H9 (cell line): ENCODE results near the gene DMRT1. TPM values are rescaled to one million over a fixed set of nuclear protein-coding genes. Genes with fewer than 3 reads are reported as not detected.

ENCODE experiments used
- DNase-seq: peaks from one replicate; pipeline ENCODE4 v3.0.0-alpha.2; 2017
- H2AFZ ChIP-seq: one replicate; pipeline ENCODE4 v1.6.1; 2013; ENCODE audit warnings: mild to moderate bottlenecking, low read length, control low read depth, moderate library complexity
- H2AK5ac ChIP-seq: 2 replicates; pipeline ENCODE4 v1.6.1; 2013; ENCODE audit warnings: low read length, control low read depth, mixed read lengths; ENCODE audit not compliant: insufficient read length
- H2BK120ac ChIP-seq: one replicate; pipeline ENCODE4 v1.6.1; 2013; ENCODE audit warnings: low read depth, mild to moderate bottlenecking, low read length, control low read depth, inconsistent platforms; ENCODE audit not compliant: poor library complexity, severe bottlenecking
- H2BK12ac ChIP-seq: 2 replicates; pipeline ENCODE4 v1.6.1; 2013; ENCODE audit warnings: low read length, control low read depth, mixed read lengths, low read depth; ENCODE audit not compliant: insufficient read length
- H2BK15ac ChIP-seq: 2 replicates; pipeline ENCODE4 v1.6.1; 2013; ENCODE audit warnings: low read depth, low read length, control low read depth
- H2BK20ac ChIP-seq: one replicate; pipeline ENCODE4 v1.6.1; 2013; ENCODE audit warnings: low read depth, mild to moderate bottlenecking, low read length, control low read depth, inconsistent platforms; ENCODE audit not compliant: poor library complexity, severe bottlenecking
- H2BK5ac ChIP-seq: 2 replicates; pipeline ENCODE4 v1.6.1; 2013; ENCODE audit warnings: low read length, control low read depth, mixed read lengths; ENCODE audit not compliant: insufficient read length
- H3K14ac ChIP-seq: 2 replicates; pipeline ENCODE4 v1.6.1; 2013; ENCODE audit warnings: low read length, control low read depth; ENCODE audit not compliant: insufficient read depth
- H3K18ac ChIP-seq: 2 replicates; pipeline ENCODE4 v1.6.1; 2013; ENCODE audit warnings: low read depth, mild to moderate bottlenecking, mixed read lengths, low read length, control low read depth; ENCODE audit not compliant: insufficient read length
- H3K23ac ChIP-seq: 2 replicates; pipeline ENCODE4 v1.6.1; 2013; ENCODE audit warnings: low read length, control low read depth, mixed read lengths, low read depth; ENCODE audit not compliant: insufficient read length
- H3K23me2 ChIP-seq: 2 replicates; pipeline ENCODE4 v1.6.1; 2013; ENCODE audit warnings: low read depth, mild to moderate bottlenecking, mixed read lengths, low read length, control low read depth; ENCODE audit not compliant: insufficient read length, poor library complexity, severe bottlenecking
- H3K27ac ChIP-seq: 2 replicates; pipeline ENCODE4 v1.5.1; 2013; ENCODE audit warnings: low read length, control low read depth, mixed read lengths, low read depth; ENCODE audit not compliant: insufficient read length
- H3K27me3 ChIP-seq: 2 replicates; pipeline ENCODE4 v1.6.1; 2013; ENCODE audit warnings: low read length, control low read depth, inconsistent platforms; ENCODE audit not compliant: insufficient read depth
- H3K4ac ChIP-seq: 2 replicates; pipeline ENCODE4 v1.6.1; 2013; ENCODE audit warnings: low read depth, mild to moderate bottlenecking, control low read depth, inconsistent platforms, low read length, moderate library complexity
- H3K4me1 ChIP-seq: 2 replicates; pipeline ENCODE4 v1.6.1; 2013; ENCODE audit warnings: low read length, control low read depth, inconsistent platforms; ENCODE audit not compliant: insufficient read depth
- H3K4me2 ChIP-seq: 2 replicates; pipeline ENCODE4 v1.6.1; 2013; ENCODE audit warnings: low read length, control low read depth, mixed read lengths; ENCODE audit not compliant: insufficient read length, insufficient read depth
- H3K56ac ChIP-seq: 2 replicates; pipeline ENCODE4 v1.6.1; 2013; ENCODE audit warnings: low read depth, mild to moderate bottlenecking, mixed read lengths, low read length, control low read depth; ENCODE audit not compliant: insufficient read length
- H3K79me1 ChIP-seq: 2 replicates; pipeline ENCODE4 v1.6.1; 2013; ENCODE audit warnings: low read depth, mild to moderate bottlenecking, moderate library complexity, low read length, control low read depth, inconsistent platforms; ENCODE audit not compliant: insufficient read depth, poor library complexity, severe bottlenecking
- H3K79me2 ChIP-seq: 2 replicates; pipeline ENCODE4 v1.6.1; 2013; ENCODE audit warnings: low read length, control low read depth, inconsistent platforms; ENCODE audit not compliant: insufficient read depth
- H3K9ac ChIP-seq: 2 replicates; pipeline ENCODE4 v1.6.1; 2013; ENCODE audit warnings: low read length, control low read depth, mixed read lengths; ENCODE audit not compliant: insufficient read length; ENCODE audit errors: extremely low read depth
- H3K9me3 ChIP-seq: one replicate; pipeline ENCODE4 v1.6.1; 2013; ENCODE audit warnings: low read depth, low read length, inconsistent platforms; ENCODE audit not compliant: control insufficient read depth
- H3T11ph ChIP-seq: one replicate; pipeline ENCODE4 v1.6.1; 2013; ENCODE audit warnings: mild to moderate bottlenecking, low read length, control low read depth, inconsistent platforms
- H4K20me1 ChIP-seq: one replicate; pipeline ENCODE4 v1.6.1; 2013; ENCODE audit not compliant: control insufficient read depth, insufficient read length, insufficient read depth
- H4K5ac ChIP-seq: 2 replicates; pipeline ENCODE4 v1.6.1; 2013; ENCODE audit warnings: low read depth, mild to moderate bottlenecking, mixed read lengths, low read length, control low read depth; ENCODE audit not compliant: insufficient read length
- H4K8ac ChIP-seq: replicated peaks from 2 replicates; pipeline ENCODE4 v1.6.1; 2013; ENCODE audit warnings: low read length, control low read depth, mixed read lengths, low read depth; ENCODE audit not compliant: insufficient read length
- H4K91ac ChIP-seq: 2 replicates; pipeline ENCODE4 v1.6.1; 2013; ENCODE audit warnings: low read depth, mild to moderate bottlenecking, moderate library complexity, mixed read lengths, low read length, control low read depth; ENCODE audit not compliant: insufficient read length
- H3K27ac Mint-ChIP-seq, 3 experiments: 2 replicates in 2 of 3; 3 replicates in 1 of 3; pipeline ENCODE4 v1.8.0; 2020 to 2021; ENCODE audit warnings: mixed read lengths in 3 of 3, mild to moderate bottlenecking in 1 of 3, moderate library complexity in 1 of 3
- H3K27me3 Mint-ChIP-seq: 2 replicates; pipeline ENCODE4 v1.8.0; 2021; ENCODE audit warnings: low read depth, mild to moderate bottlenecking, moderate library complexity, mixed read lengths
- H3K36me3 Mint-ChIP-seq, 3 experiments: 2 replicates in 2 of 3; 3 replicates in 1 of 3; pipeline ENCODE4 v1.8.0; 2020 to 2021; ENCODE audit warnings: low read depth in 3 of 3, mixed read lengths in 3 of 3; ENCODE audit not compliant: insufficient read depth in 1 of 3
- H3K4me1 Mint-ChIP-seq, 2 experiments: 2 replicates each; pipeline ENCODE4 v1.8.0; 2020; ENCODE audit warnings: mixed read lengths in 2 of 2
- H3K4me3 Mint-ChIP-seq, 2 experiments: 2 replicates in 1 of 2; 3 replicates in 1 of 2; pipeline ENCODE4 v1.8.0; 2020 to 2021; ENCODE audit warnings: mild to moderate bottlenecking in 2 of 2, mixed read lengths in 2 of 2, moderate library complexity in 1 of 2
- H3K9me3 Mint-ChIP-seq, 2 experiments: 2 replicates in 1 of 2; 3 replicates in 1 of 2; pipeline ENCODE4 v1.8.0; 2020; ENCODE audit warnings: mild to moderate bottlenecking in 2 of 2, mixed read lengths in 2 of 2, moderate library complexity in 1 of 2
- CTCF ChIP-seq: fragments of 200-600 bp; sonication (generic); conservative IDR thresholded peaks from 3 replicates; pipeline ENCODE4 v1.8.0; 2021; ENCODE audit warnings: antibody characterized with exemption, mild to moderate bottlenecking
- WGBS: extraction: QIAGEN DNeasy Blood & Tissue Kit; methylation state at CpG from one replicate; pipeline ENCODE4 v1.1.7; 2013; ENCODE audit warnings: missing lambda C conversion rate, low lambda C conversion rate, mixed read lengths; ENCODE audit not compliant: insufficient read length; ENCODE audit errors: extremely low coverage; 5-methylcytosine and 5-hydroxymethylcytosine counted together
- total RNA-seq: library from RNA; stranded (reverse); gene quantifications from 2 replicates; pipeline ENCODE4 v1.2.1, GENCODE V29; 2021

Gene DMRT1
- total RNA-seq, 1 experiment from 2014 or later, result not detected

DNA sequence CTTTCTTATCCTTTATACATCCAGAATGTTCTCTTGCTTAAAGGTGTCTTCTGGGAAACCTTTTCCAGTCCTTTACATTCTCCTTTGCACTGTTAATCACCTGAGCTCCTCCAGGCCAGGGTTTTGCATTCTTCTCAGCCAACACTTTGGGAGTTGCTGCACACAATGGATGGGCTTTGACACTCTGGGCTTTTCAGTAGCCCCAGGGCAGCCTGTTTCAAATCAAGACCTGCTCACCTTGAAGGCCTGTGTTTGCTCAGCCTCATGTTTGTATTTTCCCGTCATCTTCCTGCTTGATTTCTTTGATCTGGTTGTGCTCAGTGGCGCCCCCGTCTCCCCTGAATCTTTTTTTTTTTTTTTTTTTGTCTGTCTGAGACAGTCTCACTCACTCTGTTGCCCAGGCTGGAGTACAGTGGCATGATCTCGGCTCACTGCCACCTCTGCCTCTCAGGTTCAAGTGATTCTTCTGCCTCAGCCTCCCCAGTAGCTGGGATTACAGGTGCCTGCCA, 41.0 kb downstream of the DMRT1 start:
- DNase-seq, result no peak
- Histone ChIP-seq H3K4me1 (no peaks in the 10 kb centered on the region), H3K4ac (no peak overlapping the region), H3K9me3 (no peaks in the 10 kb centered on the region), H3K79me2 (no peaks in the 10 kb centered on the region), H2BK120ac (no peak overlapping the region), H4K91ac (no peak overlapping the region), H3K27ac (no peak overlapping the region), H3K23ac (no peak overlapping the region), H2BK20ac (no peak overlapping the region), H3K18ac (no peak overlapping the region), H2AK5ac (no peak overlapping the region), H3K23me2 (no peaks in the 10 kb centered on the region), H3K27me3 (no peaks in the 10 kb centered on the region), H2BK5ac (no peak overlapping the region), H2BK15ac (no peak overlapping the region), H3K4me2 (no peak overlapping the region), H2AFZ (no peak overlapping the region), H3K9ac (no peak overlapping the region), H3K56ac (no peak overlapping the region), H4K8ac (no peak overlapping the region), H4K5ac (no peak overlapping the region), H3K79me1 (no peaks in the 10 kb centered on the region), H3K14ac (no peak overlapping the region), H4K20me1 (no peaks in the 10 kb centered on the region), H2BK12ac (no peak overlapping the region), H3T11ph (no peak overlapping the region)
- Mint-ChIP-seq H3K27ac (no peak overlapping the region), H3K4me3 (no peak overlapping the region), H3K9me3 (no peaks in the 10 kb centered on the region), H3K36me3 (no peaks in the 10 kb centered on the region), H3K27me3 (peaks cover 66% of the 10 kb centered on the region), H3K4me1 (peaks cover 0 to 4% of the 10 kb centered on the region in 2 experiments; a peak in 1 of 4 replicates)
- peak; percentile 56; the same call in 2 of the 3 replicates for TF ChIP-seq CTCF
- WGBS, result no CpG with 5 or more reads among the region's 4 CpGs
